OCI-LY1 (cell line): ENCODE results near the gene CHMP4B.

ENCODE experiments used
- CTCF ChIP-seq: fragments of 200-600 bp; sonication (generic), shearing (Covaris generic); IDR thresholded peaks from 2 replicates; pipeline ENCODE4 v1.5.1; 2017; ENCODE audit warnings: mild to moderate bottlenecking, antibody characterized with exemption, low read length, moderate library complexity, mixed read lengths
- EZH2 ChIP-seq: fragments of 200-600 bp; sonication (generic), shearing (Covaris generic); IDR thresholded peaks from 2 replicates; pipeline ENCODE4 v1.8.0; 2017; ENCODE audit warnings: borderline replicate concordance, mixed run types, mild to moderate bottlenecking, antibody characterized with exemption, low read length, moderate library complexity, mixed read lengths

DNA sequence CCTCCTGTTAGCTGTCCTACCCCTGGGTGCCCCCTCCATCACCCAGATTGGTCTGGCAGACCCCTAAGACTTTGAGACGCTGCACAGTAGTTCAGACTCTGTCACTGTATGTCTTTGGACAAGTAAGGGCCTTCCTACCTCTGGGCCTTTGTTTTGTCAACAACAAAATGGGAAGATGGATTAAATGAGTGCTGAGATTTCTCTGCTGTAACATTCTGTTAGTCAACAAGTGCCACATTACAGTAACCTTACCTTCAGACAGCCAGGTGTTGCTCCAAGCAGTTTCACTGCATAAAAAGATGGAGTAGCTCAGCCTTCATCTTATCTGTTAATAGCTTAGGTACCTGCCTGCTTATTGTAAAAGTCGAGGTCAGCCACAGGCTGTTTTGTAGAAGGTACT is 16.0 kb downstream of the CHMP4B start:
- TF ChIP-seq CTCF, result no peak
- no peak for TF ChIP-seq EZH2
